IMR-90 (cell line): ENCODE measurements around the gene SNCA. TPM values are rescaled to one million over a fixed set of nuclear protein-coding genes. Genes with fewer than 3 reads are reported as not detected.
A peak's percentile ranks its signal among the peaks of the same experiment; 100 is the strongest.

Experiments
- ATAC-seq: fragments of 200-7000 bp; cut with Tn5 transposase; 2 replicates; pipeline ENCODE4 v1.9.1; 2020; ENCODE audit warnings: low read depth, mild to moderate bottlenecking, moderate library complexity
- BruUV-seq: library from RNA; stranded (reverse); fragments of 400-500 nt; replicated peaks from 2 replicates; lab custom pipeline; 2021; lab: Mats Ljungman, UMichigan
- CTCF ChIA-PET: fragments of 300-600 bp; formaldehyde crosslinking; extraction: SDS; loops from one replicate; lab custom pipeline; 2021; ENCODE audit warnings: antibody characterized with exemption; lab: Yijun Ruan, JAX
- POLR2A ChIA-PET: fragments of 300-600 bp; sonication (Branson Sonifier 250); formaldehyde crosslinking; loops from one replicate; lab custom pipeline; 2022; ENCODE audit warnings: antibody characterized with exemption; ENCODE audit not compliant: unreplicated experiment; lab: Charles Lee
- DNase-seq: peaks from one replicate; pipeline ENCODE4 v3.0.0; 2013
- H2AFZ ChIP-seq: replicated peaks from 2 replicates; pipeline ENCODE3; 2013; ENCODE audit warnings: low read length, mild to moderate bottlenecking; ENCODE audit not compliant: poor library complexity
- H2AK5ac ChIP-seq: 2 replicates; pipeline ENCODE4 v1.6.1; 2013; ENCODE audit warnings: low read depth, low read length, inconsistent platforms
- H2AK9ac ChIP-seq: replicated peaks from 2 replicates; pipeline ENCODE3; 2013; ENCODE audit warnings: mild to moderate bottlenecking, low read depth, low read length, moderate library complexity; ENCODE audit not compliant: poor library complexity
- H2BK120ac ChIP-seq: 2 replicates; pipeline ENCODE4 v1.6.1; 2013; ENCODE audit warnings: low read depth, low read length, inconsistent platforms
- H2BK15ac ChIP-seq: 3 replicates; pipeline ENCODE4 v1.6.1; 2013; ENCODE audit warnings: low read depth, low read length, inconsistent platforms
- H2BK20ac ChIP-seq: 2 replicates; pipeline ENCODE4 v1.6.1; 2013; ENCODE audit warnings: low read depth, mild to moderate bottlenecking, inconsistent platforms, low read length, moderate library complexity
- H2BK5ac ChIP-seq: 2 replicates; pipeline ENCODE4 v1.6.1; 2013; ENCODE audit warnings: mild to moderate bottlenecking, low read depth, low read length, inconsistent platforms; ENCODE audit not compliant: poor library complexity, severe bottlenecking
- H3K14ac ChIP-seq: replicated peaks from 2 replicates; pipeline ENCODE4 v1.6.1; 2013; ENCODE audit warnings: low read depth, low read length, inconsistent platforms
- H3K18ac ChIP-seq: 2 replicates; pipeline ENCODE4 v1.6.1; 2013; ENCODE audit warnings: low read depth, low read length, control low read depth
- H3K23ac ChIP-seq: 2 replicates; pipeline ENCODE4 v1.6.1; 2013; ENCODE audit warnings: low read depth, low read length, inconsistent platforms
- H3K27ac ChIP-seq: 2 replicates; pipeline ENCODE4 v1.5.1; 2013; ENCODE audit warnings: mild to moderate bottlenecking, control low read depth, low read length; ENCODE audit not compliant: insufficient read depth
- H3K27me3 ChIP-seq: 2 replicates; pipeline ENCODE4 v1.6.1; 2013; ENCODE audit warnings: low read length; ENCODE audit not compliant: control insufficient read depth, insufficient read depth
- H3K36me3 ChIP-seq: 2 replicates; pipeline ENCODE4 v1.6.1; 2013; ENCODE audit warnings: low read length, mixed read lengths; ENCODE audit not compliant: control insufficient read depth, insufficient read depth
- H3K4ac ChIP-seq: 2 replicates; pipeline ENCODE4 v1.6.1; 2013; ENCODE audit warnings: low read depth, low read length, inconsistent platforms
- H3K4me1 ChIP-seq: 2 replicates; pipeline ENCODE4 v1.6.1; 2013; ENCODE audit warnings: low read length, mixed read lengths; ENCODE audit not compliant: control insufficient read depth, insufficient read depth
- H3K4me2 ChIP-seq: 2 replicates; pipeline ENCODE4 v1.6.1; 2013; ENCODE audit warnings: low read depth, mild to moderate bottlenecking, control low read depth, low read length, moderate library complexity
- H3K4me3 ChIP-seq: 2 replicates; pipeline ENCODE4 v1.5.1; 2013; ENCODE audit warnings: low read depth, mild to moderate bottlenecking, control low read depth, low read length, moderate library complexity; ENCODE audit not compliant: insufficient read depth
- H3K56ac ChIP-seq: 2 replicates; pipeline ENCODE4 v1.6.1; 2013; ENCODE audit warnings: low read length, inconsistent platforms; ENCODE audit not compliant: insufficient read depth; ENCODE audit errors: extremely low read depth
- H3K79me1 ChIP-seq, 2 experiments: 2 replicates each; pipeline ENCODE4 v1.6.1; 2013; ENCODE audit warnings: low read length in 2 of 2, inconsistent platforms in 1 of 2, low read depth in 1 of 2
- H3K9ac ChIP-seq: 2 replicates; pipeline ENCODE4 v1.6.1; 2013; ENCODE audit warnings: low read depth, low read length, control low read depth
- H3K9me1 ChIP-seq: 2 replicates; pipeline ENCODE4 v1.6.1; 2013; ENCODE audit warnings: low read length, inconsistent platforms; ENCODE audit not compliant: insufficient read depth
- H3K9me3 ChIP-seq: 2 replicates; pipeline ENCODE4 v1.6.1; 2013; ENCODE audit warnings: low read length; ENCODE audit not compliant: control insufficient read depth, insufficient read depth
- H4K20me1 ChIP-seq: 2 replicates; pipeline ENCODE4 v1.6.1; 2013; ENCODE audit warnings: low read length, inconsistent platforms; ENCODE audit not compliant: insufficient read depth
- H4K5ac ChIP-seq: 2 replicates; pipeline ENCODE4 v1.6.1; 2013; ENCODE audit warnings: mild to moderate bottlenecking, low read depth, low read length, control low read depth
- H4K8ac ChIP-seq, 2 experiments: 2 replicates each; pipeline ENCODE4 v1.6.1; 2013; ENCODE audit warnings: low read depth in 2 of 2, low read length in 2 of 2, control low read depth in 1 of 2, inconsistent platforms in 1 of 2
- H4K91ac ChIP-seq: 2 replicates; pipeline ENCODE4 v1.6.1; 2013; ENCODE audit warnings: low read depth, low read length, inconsistent platforms; ENCODE audit not compliant: insufficient read depth
- CEBPB ChIP-seq: IDR thresholded peaks from 2 replicates; pipeline ENCODE4 v1.6.1; 2012; ENCODE audit warnings: low read depth, low read length, improper control_type of control experiment
- CTCF ChIP-seq: conservative IDR thresholded peaks from 2 replicates; pipeline ENCODE4 v1.5.1; 2012; ENCODE audit warnings: mild to moderate bottlenecking, low read depth, low read length, improper control_type of control experiment
- FOS ChIP-seq: fragments of 150-350 bp; IDR thresholded peaks from 2 replicates; pipeline ENCODE4 v1.6.1; 2016; ENCODE audit warnings: low read depth, low read length
- MAFK ChIP-seq: IDR thresholded peaks from 2 replicates; pipeline ENCODE4 v1.6.1; 2012; ENCODE audit warnings: low read depth, low read length, improper control_type of control experiment
- dilution Hi-C: fragments of 300-500 bp; cut with HindIII; formaldehyde crosslinking; loops from one replicate; pipeline ENCODE4 v1.14.3; 2018; ENCODE audit warnings: low sequenced_read_pairs; ENCODE audit not compliant: unreplicated experiment
- in situ Hi-C: fragments of 300-500 bp; cut with MboI; formaldehyde crosslinking; loops from 3 replicates; pipeline ENCODE4 v1.14.3; 2019; ENCODE audit warnings: low sequenced_read_pairs, inconsistent platforms, mixed read lengths
- intact Hi-C: fragments of 100-400 bp; cut with micrococcal nuclease; formaldehyde crosslinking; loops from 2 replicates; pipeline ENCODE4 v1.10.0; 2022
- polyA plus RNA-seq, 3 experiments: library from polyadenylated mRNA; depleted of rRNA; stranded (reverse); fragments of >200 nt; gene quantifications; 2 replicates each; pipeline ENCODE4 v1.2.3, GENCODE V29; 2012; ENCODE audit warnings: low replicate concordance in 1 of 3
- total RNA-seq: library from RNA; depleted of rRNA; stranded (reverse); fragments of >200 nt; gene quantifications from 2 replicates; pipeline ENCODE4 v1.2.3, GENCODE V29; 2012

The SNCA gene
- total and polyA plus RNA-seq, 2 of the 4 experiments (the other 2 are of a cell fraction) = 0.36 to 0.46 TPM

- Histone ChIP-seq H3K4me2 (no peak overlapping the region), H2BK5ac (no peak overlapping the region), H3K56ac (no peak overlapping the region), H4K8ac (no peak overlapping the region), H3K18ac (no peak overlapping the region), H2AFZ (no peak overlapping the region), H3K79me1 (no peaks in the 10 kb centered on the region), H2BK15ac (no peak overlapping the region), H3K36me3 (no peaks in the 10 kb centered on the region), H4K5ac (no peak overlapping the region), H2AK5ac (no peak overlapping the region), H3K27ac (no peak overlapping the region), H3K9me1 (peaks cover 6% of the 10 kb centered on the region; the same call in 1 of the 2 replicates), H3K23ac (no peak overlapping the region), H3K14ac (no peak overlapping the region), H2AK9ac (no peak overlapping the region), H3K9me3 (no peaks in the 10 kb centered on the region), H3K27me3 (no peaks in the 10 kb centered on the region), H2BK20ac (no peak overlapping the region), H3K4me1 (peaks cover 8% of the 10 kb centered on the region), H3K4me3 (no peak overlapping the region), H4K91ac (no peak overlapping the region), H3K4ac (no peak overlapping the region), H4K20me1 (peaks cover 5% of the 10 kb centered on the region; the same call in 1 of the 2 replicates), H2BK120ac (no peak overlapping the region), H3K9ac (no peak overlapping the region)
- ATAC-seq (no peak), DNase-seq (no peak)
- dilution Hi-C loops (no loop called here), in situ Hi-C loops (no loop called here), intact Hi-C loops (loop anchor here (5.0 kb wide), 1 partner anchor 268 kb away; no protein-coding TSS in a partner anchor)
- TF ChIP-seq CEBPB (no peak), MAFK (no peak), FOS (no peak), CTCF (0 out of 2 replicates have a peak, but pooled peaks have one; percentile 4)
- ChIA-PET POLR2A (no interaction called here), CTCF (interaction anchor here (0.7 kb wide), 1 partner anchor 595 kb away, joined by 3 read pairs; no protein-coding TSS in a partner anchor)
- no TSS peak for BruUV-seq
These were observed 81.7 kb downstream of the SNCA start for GRCh38 chr4:89755220-89755619.
